Lower leg skin (tissue), 3 donors: ENCODE measurements around the gene SHBG.

Experiments used
- CTCF ChIP-seq, 3 donors: fragments of 450-650 bp; IDR thresholded peaks; one replicate each; pipeline ENCODE4 v1.5.1; 2016; ENCODE audit warnings: antibody characterized with exemption in 3 of 3, mild to moderate bottlenecking in 3 of 3, moderate library complexity in 2 of 3
- POLR2A ChIP-seq, 2 donors: fragments of 450-650 bp; IDR thresholded peaks; one replicate each; pipeline ENCODE4 v1.6.1; 2016 to 2017; ENCODE audit warnings: antibody characterized with exemption in 2 of 2, mild to moderate bottlenecking in 1 of 2, moderate library complexity in 1 of 2

- TF ChIP-seq CTCF (IDR thresholded peaks at IDR 0.05) (no peak), POLR2A (IDR thresholded peaks at IDR 0.05) (no peak)
Observed at GRCh38 chr17:7591596-7591995, 38.3 kb upstream of the SHBG start.
